Posterior vena cava (tissue), 2 donors: Measurements from ENCODE around the gene SCN9A. TPM values are rescaled to one million over a fixed set of nuclear protein-coding genes. Genes with fewer than 3 reads are reported as not detected.
A peak's percentile ranks its signal among the peaks of the same experiment; 100 is the strongest.
"Not testable (repeated sequence)": the region's sequence is repeated elsewhere in the genome, so short reads cannot be mapped to it uniquely, and the experiment has no call there.

Experiments
- DNase-seq: peaks from one replicate; pipeline ENCODE4 v3.0.0-alpha.2; 2020; ENCODE audit warnings: low spot score
- intact Hi-C, 2 donors: fragments of 100-400 bp; cut with DNase I; formaldehyde crosslinking; loops; one replicate each; pipeline versions ENCODE4 v1.14.1 to v1.14.2; 2022 to 2023
- total RNA-seq, 2 donors: library from RNA; stranded (reverse); fragmentation: NEBNext Ultra II Directional; extraction: Animal tissue kit (Norgen Biotek cat#: 25700); gene quantifications; one replicate each; pipeline ENCODE4 v1.2.1, GENCODE V29; 2021
- donor health status: DM: yes; HTN: yes; CAD: no.
- donor health status: DM: yes; HTN: yes; CAD: no.

Gene SCN9A
- total RNA-seq, 2 donors from 2014 or later: 2.5 to 5.7 TPM

GRCh38 chr2:166341426-166341825 is 34.3 kb downstream of the SCN9A start:
- DNase-seq: no peak
- intact Hi-C loops: no loop called here

GRCh38 chr2:166338831-166339339 is 36.9 kb downstream of the SCN9A start:
- intact Hi-C loops: no loop called here
- no peak for DNase-seq

GRCh38 chr2:166337932-166338331 is 37.8 kb downstream of the SCN9A start:
- intact Hi-C loops: no loop called here
- no peak for DNase-seq

- intact Hi-C loops: no loop called here
- DNase-seq: no peak
Measured at GRCh38 chr2:166335284-166335683, 40.5 kb downstream of the SCN9A start.

- intact Hi-C loops: no loop called here
- no peak for DNase-seq
Measured at GRCh38 chr2:166334805-166335204, 40.9 kb downstream of the SCN9A start.

- DNase-seq: no peak
- intact Hi-C loops: no loop called here
Measured at GRCh38 chr2:166333801-166334200, 41.9 kb downstream of the SCN9A start.

GRCh38 chr2:166332106-166332505 is 43.6 kb downstream of the SCN9A start:
- DNase-seq: no peak
- intact Hi-C loops: no loop called here

GRCh38 chr2:166331468-166331867 is 44.3 kb downstream of the SCN9A start:
- intact Hi-C loops: no loop called here
- no peak for DNase-seq

- DNase-seq: no peak
- intact Hi-C loops: no loop called here
Measured at GRCh38 chr2:166329465-166329864, 46.3 kb downstream of the SCN9A start.

- intact Hi-C loops: no loop called here
- no peak for DNase-seq
Measured at GRCh38 chr2:166328147-166328546, 47.6 kb downstream of the SCN9A start.

- DNase-seq: no peak
- intact Hi-C loops: no loop called here
Measured at GRCh38 chr2:166321076-166321475, 54.7 kb downstream of the SCN9A start.

- no peak for DNase-seq
- intact Hi-C loops: no loop called here
Measured at GRCh38 chr2:166314022-166314759, 61.6 kb downstream of the SCN9A start.

GRCh38 chr2:166312863-166313262 is 62.9 kb downstream of the SCN9A start:
- DNase-seq: not testable (repeated sequence)

GRCh38 chr2:166307326-166307725 is 68.4 kb downstream of the SCN9A start:
- intact Hi-C loops: no loop called here
- DNase-seq: no peak

More at GRCh38 chr2:166312863-166313262, 62.9 kb downstream of the SCN9A start:
- intact Hi-C loops: not testable (repeated sequence)

GRCh38 chr2:166304656-166305055 is 71.1 kb downstream of the SCN9A start:
- DNase-seq: no peak
- intact Hi-C loops: no loop called here

GRCh38 chr2:166302036-166302435 is 73.7 kb downstream of the SCN9A start:
- intact Hi-C loops: no loop called here
- DNase-seq: no peak

- intact Hi-C loops: no loop called here
Measured at GRCh38 chr2:166297951-166298350, 77.8 kb downstream of the SCN9A start.

GRCh38 chr2:166293984-166294383 is 81.8 kb downstream of the SCN9A start:
- no peak for DNase-seq
- intact Hi-C loops: no loop called here

More at GRCh38 chr2:166297951-166298350, 77.8 kb downstream of the SCN9A start:
- DNase-seq: no peak

GRCh38 chr2:166285215-166285614 is 90.5 kb downstream of the SCN9A start:
- intact Hi-C loops: no loop called here
- DNase-seq: no peak

- DNase-seq: peak; percentile 53
- intact Hi-C loops: no loop called here
Measured at GRCh38 chr2:166284359-166284758, 91.4 kb downstream of the SCN9A start.

GRCh38 chr2:166282154-166282553 is 93.6 kb downstream of the SCN9A start:
- intact Hi-C loops: no loop called here

More at GRCh38 chr2:166282154-166282553, 93.6 kb downstream of the SCN9A start:
- DNase-seq: no peak
